Posterior vena cava (tissue), 2 donors: Measurements from ENCODE around the gene CDC27. TPM values are rescaled to one million over a fixed set of nuclear protein-coding genes. Genes with fewer than 3 reads are reported as not detected.
"Not testable (repeated sequence)": the region's sequence is repeated elsewhere in the genome, so short reads cannot be mapped to it uniquely, and the experiment has no call there.

Experiments
- DNase-seq: peaks from one replicate; pipeline ENCODE4 v3.0.0-alpha.2; 2020; ENCODE audit warnings: low spot score
- intact Hi-C, 2 donors: fragments of 100-400 bp; cut with DNase I; formaldehyde crosslinking; loops; one replicate each; pipeline versions ENCODE4 v1.14.1 to v1.14.2; 2022 to 2023
- long read RNA-seq, 2 donors: library from polyadenylated mRNA; unstranded; transcript quantifications; one replicate each; pipeline ENCODE4 v2.0.0, GENCODE V29; 2020 to 2021
- total RNA-seq, 2 donors: library from RNA; stranded (reverse); fragmentation: NEBNext Ultra II Directional; extraction: Animal tissue kit (Norgen Biotek cat#: 25700); gene quantifications; one replicate each; pipeline ENCODE4 v1.2.1, GENCODE V29; 2021
- donor health status: DM: yes; HTN: yes; CAD: no.
- donor health status: DM: yes; HTN: yes; CAD: no.

CDC27 gene
- 100 to 1,000 TPM in 1 of 2 donors, 10 to 100 TPM in 1; 82.7 to 103 TPM for total RNA-seq
- long read RNA-seq, donor 1, partial matches to known transcripts, result 2 of 8 reads
- long read RNA-seq, donor 1, other reads (novel, unspliced or antisense), result 6 of 8 reads
- long read RNA-seq, donor 2, partial matches to known transcripts, result 50 of 60 reads
- long read RNA-seq, donor 2, other reads (novel, unspliced or antisense), result 10 of 60 reads

- DNase-seq, result peak; percentile 99
- intact Hi-C loops, result loop anchor here in 1 of 2 donors (5.0 kb wide), 1 partner anchor 38 kb away; no protein-coding TSS in a partner anchor
These were observed at the start of gene CDC27 for GRCh38 chr17:47188876-47189731. TSS of gene CDC27 (minus strand) at chr17:47189295. CDS start at chr17:47189172, 123 bp downstream.

- no peak for DNase-seq
- intact Hi-C loops, result no loop called here
These were observed 49.4 kb upstream of the CDC27 start for GRCh38 chr17:47238321-47239010.

GRCh38 chr17:47237841-47238240 is 48.7 kb upstream of the CDC27 start:
- intact Hi-C loops, result no loop called here
- DNase-seq, result no peak

GRCh38 chr17:47235923-47236322 is 46.8 kb upstream of the CDC27 start:
- intact Hi-C loops, result no loop called here
- no peak for DNase-seq

GRCh38 chr17:47235506-47235905 is 46.4 kb upstream of the CDC27 start:
- intact Hi-C loops, result no loop called here
- no peak for DNase-seq

GRCh38 chr17:47232465-47232864 is 43.4 kb upstream of the CDC27 start:
- no peak for DNase-seq

GRCh38 chr17:47231866-47232265 is 42.8 kb upstream of the CDC27 start:
- intact Hi-C loops, result loop anchor here (2.0 to 5.0 kb wide), 2 partner anchors 83 to 85 kb away; no protein-coding TSS in a partner anchor
- no peak for DNase-seq

More at GRCh38 chr17:47232465-47232864, 43.4 kb upstream of the CDC27 start:
- intact Hi-C loops, result loop anchor here in 1 of 2 donors (5.0 kb wide), 1 partner anchor 85 kb away; no protein-coding TSS in a partner anchor

- intact Hi-C loops, result loop anchor here (2.0 to 5.0 kb wide), 2 partner anchors 83 to 86 kb away; no protein-coding TSS in a partner anchor
- no peak for DNase-seq
These were observed 42.2 kb upstream of the CDC27 start for GRCh38 chr17:47231334-47231733.

GRCh38 chr17:47230864-47231263 is 41.8 kb upstream of the CDC27 start:
- intact Hi-C loops, result loop anchor here (2.0 to 5.0 kb wide), 2 partner anchors 84 to 86 kb away; no protein-coding TSS in a partner anchor
- DNase-seq, result no peak

GRCh38 chr17:47229535-47230443 is 40.7 kb upstream of the CDC27 start:
- intact Hi-C loops, result loop anchor here (2.0 to 10.0 kb wide), 4 partner anchors 42 to 385 kb away; partner anchors contain the start of gene CDC27 (in 1 of the 2)
- peak; percentile 94 for DNase-seq

GRCh38 chr17:47227862-47228261 is 38.8 kb upstream of the CDC27 start:
- DNase-seq, result no peak
- intact Hi-C loops, result loop anchor here in 1 of 2 donors (5.0 to 10.0 kb wide), 2 partner anchors 41 to 387 kb away; partner anchors contain the start of gene CDC27

- intact Hi-C loops, result loop anchor here in 1 of 2 donors (5.0 to 10.0 kb wide), 2 partner anchors 39 to 389 kb away; partner anchors contain the start of gene CDC27
- DNase-seq, result no peak
These were observed 37.0 kb upstream of the CDC27 start for GRCh38 chr17:47225911-47226688.

GRCh38 chr17:47225436-47225858 is 36.4 kb upstream of the CDC27 start:
- intact Hi-C loops, result loop anchor here in 1 of 2 donors (5.0 to 10.0 kb wide), 2 partner anchors 38 to 389 kb away; partner anchors contain the start of gene CDC27
- DNase-seq, result no peak

- intact Hi-C loops, result loop anchor here in 1 of 2 donors (5.0 to 10.0 kb wide), 2 partner anchors 38 to 390 kb away; partner anchors contain the start of gene CDC27
- DNase-seq, result no peak
These were observed 35.9 kb upstream of the CDC27 start for GRCh38 chr17:47224966-47225365.

GRCh38 chr17:47224077-47224476 is 35.0 kb upstream of the CDC27 start:
- intact Hi-C loops, result loop anchor here in 1 of 2 donors (10.0 kb wide), 1 partner anchor 391 kb away; no protein-coding TSS in a partner anchor
- not testable (repeated sequence) for DNase-seq

- intact Hi-C loops, result loop anchor here in 1 of 2 donors (10.0 kb wide), 1 partner anchor 391 kb away; no protein-coding TSS in a partner anchor
- no peak for DNase-seq
These were observed 34.4 kb upstream of the CDC27 start for GRCh38 chr17:47223460-47223859.

- DNase-seq, result no peak
- intact Hi-C loops, result loop anchor here in 1 of 2 donors (10.0 kb wide), 1 partner anchor 392 kb away; no protein-coding TSS in a partner anchor
These were observed 33.9 kb upstream of the CDC27 start for GRCh38 chr17:47223007-47223406.
